Measurements from ENCODE around the gene METAP1.

GRCh38 chr4:99029852-99030251, 34.3 kb downstream of the METAP1 start:
- no peak for TF ChIP-seq CTCF (conservative IDR thresholded peaks at IDR 0.05; ENCODE audit: low read depth, low read length)
- TF ChIP-seq EZH2 (IDR thresholded peaks at IDR 0.05; ENCODE audit: borderline replicate concordance, low read depth, low read length, poor library complexity, severe bottlenecking) = no peak

Measured in A673 (cell line).